IMR-90 (cell line): ENCODE measurements around the gene SLAMF6. TPM values are rescaled to one million over a fixed set of nuclear protein-coding genes. Genes with fewer than 3 reads are reported as not detected.
"Not testable (repeated sequence)": the region's sequence is repeated elsewhere in the genome, so short reads cannot be mapped to it uniquely, and the experiment has no call there.

Experiments
- ATAC-seq: fragments of 200-7000 bp; cut with Tn5 transposase; 2 replicates; pipeline ENCODE4 v1.9.1; 2020; ENCODE audit warnings: low read depth, mild to moderate bottlenecking, moderate library complexity
- BruUV-seq: library from RNA; stranded (reverse); fragments of 400-500 nt; replicated peaks from 2 replicates; lab custom pipeline; 2021; lab: Mats Ljungman, UMichigan
- CTCF ChIA-PET: fragments of 300-600 bp; formaldehyde crosslinking; extraction: SDS; loops from one replicate; lab custom pipeline; 2021; ENCODE audit warnings: antibody characterized with exemption; lab: Yijun Ruan, JAX
- POLR2A ChIA-PET: fragments of 300-600 bp; sonication (Branson Sonifier 250); formaldehyde crosslinking; loops from one replicate; lab custom pipeline; 2022; ENCODE audit warnings: antibody characterized with exemption; ENCODE audit not compliant: unreplicated experiment; lab: Charles Lee
- DNase-seq: peaks from one replicate; pipeline ENCODE4 v3.0.0; 2013
- H2AFZ ChIP-seq: replicated peaks from 2 replicates; pipeline ENCODE3; 2013; ENCODE audit warnings: low read length, mild to moderate bottlenecking; ENCODE audit not compliant: poor library complexity
- H2AK5ac ChIP-seq: 2 replicates; pipeline ENCODE4 v1.6.1; 2013; ENCODE audit warnings: low read depth, low read length, inconsistent platforms
- H2AK9ac ChIP-seq: replicated peaks from 2 replicates; pipeline ENCODE3; 2013; ENCODE audit warnings: mild to moderate bottlenecking, low read depth, low read length, moderate library complexity; ENCODE audit not compliant: poor library complexity
- H2BK120ac ChIP-seq: 2 replicates; pipeline ENCODE4 v1.6.1; 2013; ENCODE audit warnings: low read depth, low read length, inconsistent platforms
- H2BK15ac ChIP-seq: 3 replicates; pipeline ENCODE4 v1.6.1; 2013; ENCODE audit warnings: low read depth, low read length, inconsistent platforms
- H2BK20ac ChIP-seq: 2 replicates; pipeline ENCODE4 v1.6.1; 2013; ENCODE audit warnings: low read depth, mild to moderate bottlenecking, inconsistent platforms, low read length, moderate library complexity
- H2BK5ac ChIP-seq: 2 replicates; pipeline ENCODE4 v1.6.1; 2013; ENCODE audit warnings: mild to moderate bottlenecking, low read depth, low read length, inconsistent platforms; ENCODE audit not compliant: poor library complexity, severe bottlenecking
- H3K14ac ChIP-seq: replicated peaks from 2 replicates; pipeline ENCODE4 v1.6.1; 2013; ENCODE audit warnings: low read depth, low read length, inconsistent platforms
- H3K18ac ChIP-seq: 2 replicates; pipeline ENCODE4 v1.6.1; 2013; ENCODE audit warnings: low read depth, low read length, control low read depth
- H3K23ac ChIP-seq: 2 replicates; pipeline ENCODE4 v1.6.1; 2013; ENCODE audit warnings: low read depth, low read length, inconsistent platforms
- H3K27ac ChIP-seq: 2 replicates; pipeline ENCODE4 v1.5.1; 2013; ENCODE audit warnings: mild to moderate bottlenecking, control low read depth, low read length; ENCODE audit not compliant: insufficient read depth
- H3K27me3 ChIP-seq: 2 replicates; pipeline ENCODE4 v1.6.1; 2013; ENCODE audit warnings: low read length; ENCODE audit not compliant: control insufficient read depth, insufficient read depth
- H3K36me3 ChIP-seq: 2 replicates; pipeline ENCODE4 v1.6.1; 2013; ENCODE audit warnings: low read length, mixed read lengths; ENCODE audit not compliant: control insufficient read depth, insufficient read depth
- H3K4ac ChIP-seq: 2 replicates; pipeline ENCODE4 v1.6.1; 2013; ENCODE audit warnings: low read depth, low read length, inconsistent platforms
- H3K4me1 ChIP-seq: 2 replicates; pipeline ENCODE4 v1.6.1; 2013; ENCODE audit warnings: low read length, mixed read lengths; ENCODE audit not compliant: control insufficient read depth, insufficient read depth
- H3K4me2 ChIP-seq: 2 replicates; pipeline ENCODE4 v1.6.1; 2013; ENCODE audit warnings: low read depth, mild to moderate bottlenecking, control low read depth, low read length, moderate library complexity
- H3K4me3 ChIP-seq: 2 replicates; pipeline ENCODE4 v1.5.1; 2013; ENCODE audit warnings: low read depth, mild to moderate bottlenecking, control low read depth, low read length, moderate library complexity; ENCODE audit not compliant: insufficient read depth
- H3K56ac ChIP-seq: 2 replicates; pipeline ENCODE4 v1.6.1; 2013; ENCODE audit warnings: low read length, inconsistent platforms; ENCODE audit not compliant: insufficient read depth; ENCODE audit errors: extremely low read depth
- H3K79me1 ChIP-seq, 2 experiments: 2 replicates each; pipeline ENCODE4 v1.6.1; 2013; ENCODE audit warnings: low read length in 2 of 2, inconsistent platforms in 1 of 2, low read depth in 1 of 2
- H3K9ac ChIP-seq: 2 replicates; pipeline ENCODE4 v1.6.1; 2013; ENCODE audit warnings: low read depth, low read length, control low read depth
- H3K9me1 ChIP-seq: 2 replicates; pipeline ENCODE4 v1.6.1; 2013; ENCODE audit warnings: low read length, inconsistent platforms; ENCODE audit not compliant: insufficient read depth
- H3K9me3 ChIP-seq: 2 replicates; pipeline ENCODE4 v1.6.1; 2013; ENCODE audit warnings: low read length; ENCODE audit not compliant: control insufficient read depth, insufficient read depth
- H4K20me1 ChIP-seq: 2 replicates; pipeline ENCODE4 v1.6.1; 2013; ENCODE audit warnings: low read length, inconsistent platforms; ENCODE audit not compliant: insufficient read depth
- H4K5ac ChIP-seq: 2 replicates; pipeline ENCODE4 v1.6.1; 2013; ENCODE audit warnings: mild to moderate bottlenecking, low read depth, low read length, control low read depth
- H4K8ac ChIP-seq, 2 experiments: 2 replicates each; pipeline ENCODE4 v1.6.1; 2013; ENCODE audit warnings: low read depth in 2 of 2, low read length in 2 of 2, control low read depth in 1 of 2, inconsistent platforms in 1 of 2
- H4K91ac ChIP-seq: 2 replicates; pipeline ENCODE4 v1.6.1; 2013; ENCODE audit warnings: low read depth, low read length, inconsistent platforms; ENCODE audit not compliant: insufficient read depth
- WGBS, 2 experiments: methylation state at CpG; one replicate each; pipeline versions ENCODE4 v1.1.5 to v1.1.7; 2013; ENCODE audit warnings: missing lambda C conversion rate in 2 of 2; ENCODE audit not compliant: insufficient read length in 1 of 2; ENCODE audit errors: extremely low coverage in 2 of 2; 5-methylcytosine and 5-hydroxymethylcytosine counted together
- dilution Hi-C: fragments of 300-500 bp; cut with HindIII; formaldehyde crosslinking; loops from one replicate; pipeline ENCODE4 v1.14.3; 2018; ENCODE audit warnings: low sequenced_read_pairs; ENCODE audit not compliant: unreplicated experiment
- in situ Hi-C: fragments of 300-500 bp; cut with MboI; formaldehyde crosslinking; loops from 3 replicates; pipeline ENCODE4 v1.14.3; 2019; ENCODE audit warnings: low sequenced_read_pairs, inconsistent platforms, mixed read lengths
- intact Hi-C: fragments of 100-400 bp; cut with micrococcal nuclease; formaldehyde crosslinking; loops from 2 replicates; pipeline ENCODE4 v1.10.0; 2022
- polyA plus RNA-seq, 3 experiments: library from polyadenylated mRNA; depleted of rRNA; stranded (reverse); fragments of >200 nt; gene quantifications; 2 replicates each; pipeline ENCODE4 v1.2.3, GENCODE V29; 2012; ENCODE audit warnings: low replicate concordance in 1 of 3
- total RNA-seq: library from RNA; depleted of rRNA; stranded (reverse); fragments of >200 nt; gene quantifications from 2 replicates; pipeline ENCODE4 v1.2.3, GENCODE V29; 2012

SLAMF6 gene
- total and polyA plus RNA-seq, 2 of the 4 experiments (the other 2 are of a cell fraction) = not detected

DNA sequence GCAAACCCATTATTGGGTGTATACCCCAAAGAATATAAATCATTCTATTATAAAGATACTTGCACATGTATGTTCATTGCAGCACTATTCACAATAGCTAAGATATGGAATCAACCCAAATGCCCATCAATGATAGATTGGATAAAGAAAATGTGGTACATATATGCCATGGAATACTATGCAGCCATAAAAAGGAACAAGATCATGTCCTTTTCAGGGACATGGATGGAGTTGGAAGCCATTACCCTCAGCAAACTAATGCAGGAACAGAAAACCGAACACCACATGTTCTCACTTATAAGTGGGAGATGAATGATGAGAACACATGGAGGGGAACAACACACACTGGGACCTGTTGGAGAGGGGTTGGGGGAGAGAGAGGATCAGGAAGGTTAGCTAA, 40.2 kb upstream of the SLAMF6 start:
- H2BK20ac ChIP-seq, H2BK120ac ChIP-seq, H3K36me3 ChIP-seq, H3K27ac ChIP-seq, H3K79me1 ChIP-seq, H3K4me3 ChIP-seq, H2AFZ ChIP-seq, H3K4me2 ChIP-seq, H2BK5ac ChIP-seq, H3K9me1 ChIP-seq, ATAC-seq, H3K18ac ChIP-seq, H4K20me1 ChIP-seq, H3K4ac ChIP-seq, intact Hi-C loops, H4K5ac ChIP-seq, H4K8ac ChIP-seq, H2BK15ac ChIP-seq, H4K91ac ChIP-seq, in situ Hi-C loops, H3K14ac ChIP-seq, POLR2A ChIA-PET, dilution Hi-C loops, H3K27me3 ChIP-seq, DNase-seq, H3K9ac ChIP-seq, H3K23ac ChIP-seq, BruUV-seq, H3K56ac ChIP-seq, H2AK5ac ChIP-seq, H3K9me3 ChIP-seq, H2AK9ac ChIP-seq, H3K4me1 ChIP-seq, CTCF ChIA-PET: not testable (repeated sequence)
- no CpG with 5 or more reads among the region's 1 CpG for WGBS, 2 experiments

DNA sequence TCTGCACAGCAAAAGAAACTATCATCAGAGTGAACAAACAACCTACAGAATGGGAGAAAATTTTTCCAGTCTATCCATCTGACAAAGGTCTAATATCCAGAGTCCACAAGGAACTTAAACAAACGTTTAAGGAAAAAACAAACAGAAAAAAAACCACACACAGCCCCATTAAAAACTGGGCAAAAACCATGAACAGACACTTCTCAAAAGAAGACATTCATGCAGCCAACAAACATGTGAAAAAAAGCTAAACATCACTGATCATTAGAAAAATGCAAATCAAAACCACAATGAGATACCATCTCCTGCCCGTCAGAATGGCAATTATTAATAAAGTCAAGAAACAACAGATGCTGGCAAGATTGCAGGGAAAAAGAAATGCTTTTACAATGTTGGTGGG, 39.7 kb upstream of the SLAMF6 start:
- H3K4me2 ChIP-seq, H3K14ac ChIP-seq, H3K23ac ChIP-seq, H2AK5ac ChIP-seq, POLR2A ChIA-PET, CTCF ChIA-PET, H3K79me1 ChIP-seq, H2AFZ ChIP-seq, dilution Hi-C loops, H4K91ac ChIP-seq, H3K4ac ChIP-seq, intact Hi-C loops, ATAC-seq, H4K20me1 ChIP-seq, H2BK15ac ChIP-seq, H3K18ac ChIP-seq, H3K4me1 ChIP-seq, H2BK5ac ChIP-seq, H3K56ac ChIP-seq, DNase-seq, in situ Hi-C loops, H3K9ac ChIP-seq, H2BK20ac ChIP-seq, H3K36me3 ChIP-seq, H2BK120ac ChIP-seq, H3K9me1 ChIP-seq, H3K9me3 ChIP-seq, H3K27me3 ChIP-seq, H4K8ac ChIP-seq, H3K4me3 ChIP-seq, BruUV-seq, H4K5ac ChIP-seq, H2AK9ac ChIP-seq, H3K27ac ChIP-seq: not testable (repeated sequence)
- WGBS, 2 experiments = no CpG with 5 or more reads among the region's 2 CpGs
